GF-D8 (cell line): Measurements from ENCODE around the gene OCA2.
"Not testable (repeated sequence)": the region's sequence is repeated elsewhere in the genome, so short reads cannot be mapped to it uniquely, and the experiment has no call there.

ENCODE experiments used
- DNase-seq: peaks from one replicate; lab custom pipeline; 2025; lab: John Stamatoyannopoulos, UW

The OCA2 gene

GRCh38 chr15:27871078-27871901 lies 227.8 kb downstream of the OCA2 start:
- no peak for DNase-seq

GRCh38 chr15:27870320-27870719 lies 228.8 kb downstream of the OCA2 start:
- DNase-seq, result no peak

GRCh38 chr15:27869697-27870281 lies 229.3 kb downstream of the OCA2 start:
- DNase-seq, result no peak

GRCh38 chr15:27868828-27869404 lies 230.2 kb downstream of the OCA2 start:
- DNase-seq, result no peak

GRCh38 chr15:27867861-27868260 lies 231.3 kb downstream of the OCA2 start:
- no peak for DNase-seq

- DNase-seq, result no peak
Measured at GRCh38 chr15:27866505-27867165, 232.5 kb downstream of the OCA2 start.

- no peak for DNase-seq
Measured at GRCh38 chr15:27865926-27866325, 233.2 kb downstream of the OCA2 start.

- DNase-seq, result no peak
Measured at GRCh38 chr15:27865323-27865922, 233.7 kb downstream of the OCA2 start.

GRCh38 chr15:27864719-27865118 lies 234.4 kb downstream of the OCA2 start:
- DNase-seq, result no peak

GRCh38 chr15:27864086-27864485 lies 235.0 kb downstream of the OCA2 start:
- DNase-seq, result no peak

- DNase-seq, result no peak
Measured at GRCh38 chr15:27863000-27863399, 236.1 kb downstream of the OCA2 start.

- no peak for DNase-seq
Measured at GRCh38 chr15:27861171-27861570, 237.9 kb downstream of the OCA2 start.

GRCh38 chr15:27855137-27855536 lies 244.0 kb downstream of the OCA2 start:
- no peak for DNase-seq

- DNase-seq, result no peak
Measured at GRCh38 chr15:27854601-27855000, 244.5 kb downstream of the OCA2 start.

- no peak for DNase-seq
Measured at GRCh38 chr15:27853624-27854455, 245.3 kb downstream of the OCA2 start.

GRCh38 chr15:27851858-27852210 lies 247.3 kb downstream of the OCA2 start:
- no peak for DNase-seq

GRCh38 chr15:27850981-27851857 lies 247.9 kb downstream of the OCA2 start:
- DNase-seq, result no peak

GRCh38 chr15:27850050-27850449 lies 249.1 kb downstream of the OCA2 start:
- no peak for DNase-seq

- not testable (repeated sequence) for DNase-seq
Measured at GRCh38 chr15:27848936-27849335, 250.2 kb downstream of the OCA2 start.
